ENCODE measurements around the gene DAPK1. TPM values are rescaled to one million over a fixed set of nuclear protein-coding genes. Genes with fewer than 3 reads are reported as not detected.

DAPK1 gene
- total RNA-seq, 1 donor from 2014 or later, result 168 TPM

DNA sequence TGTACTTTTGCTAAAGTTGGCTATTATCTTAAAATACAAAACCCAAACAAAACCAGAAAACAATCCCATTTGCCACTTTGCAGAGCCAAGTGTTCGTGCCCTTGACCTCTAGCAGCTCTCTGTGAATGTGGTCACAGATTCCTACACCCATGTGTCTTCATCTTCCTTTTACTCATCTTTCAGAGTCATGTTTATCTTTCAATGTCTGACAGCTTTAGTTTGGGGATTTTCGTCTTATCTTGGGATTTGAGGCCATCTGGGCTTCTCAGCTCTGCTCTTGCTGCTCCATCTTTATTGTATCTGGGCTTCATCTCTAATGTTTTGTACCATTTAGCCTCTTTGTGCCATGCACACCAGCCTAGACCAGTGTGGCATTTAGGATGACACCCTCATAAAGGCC is 81.0 kb downstream of the DAPK1 start:
- intact Hi-C loops (cut with DNase I), result no loop called here
- peaks cover 50% of the 10 kb centered on the region for H3K4me1 ChIP-seq
- no peak overlapping the region for H3K4me3 ChIP-seq
- peaks cover 3% of the 10 kb centered on the region for H3K36me3 ChIP-seq
- TF ChIP-seq, protein P1, sequence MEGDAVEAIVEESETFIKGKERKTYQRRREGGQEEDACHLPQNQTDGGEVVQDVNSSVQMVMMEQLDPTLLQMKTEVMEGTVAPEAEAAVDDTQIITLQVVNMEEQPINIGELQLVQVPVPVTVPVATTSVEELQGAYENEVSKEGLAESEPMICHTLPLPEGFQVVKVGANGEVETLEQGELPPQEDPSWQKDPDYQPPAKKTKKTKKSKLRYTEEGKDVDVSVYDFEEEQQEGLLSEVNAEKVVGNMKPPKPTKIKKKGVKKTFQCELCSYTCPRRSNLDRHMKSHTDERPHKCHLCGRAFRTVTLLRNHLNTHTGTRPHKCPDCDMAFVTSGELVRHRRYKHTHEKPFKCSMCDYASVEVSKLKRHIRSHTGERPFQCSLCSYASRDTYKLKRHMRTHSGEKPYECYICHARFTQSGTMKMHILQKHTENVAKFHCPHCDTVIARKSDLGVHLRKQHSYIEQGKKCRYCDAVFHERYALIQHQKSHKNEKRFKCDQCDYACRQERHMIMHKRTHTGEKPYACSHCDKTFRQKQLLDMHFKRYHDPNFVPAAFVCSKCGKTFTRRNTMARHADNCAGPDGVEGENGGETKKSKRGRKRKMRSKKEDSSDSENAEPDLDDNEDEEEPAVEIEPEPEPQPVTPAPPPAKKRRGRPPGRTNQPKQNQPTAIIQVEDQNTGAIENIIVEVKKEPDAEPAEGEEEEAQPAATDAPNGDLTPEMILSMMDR (IDR thresholded peaks at IDR 0.05), result no peak
- ATAC-seq (no peak), DNase-seq (no peak)
- no peaks in the 10 kb centered on the region for H3K27me3 ChIP-seq
- H3K9me3 ChIP-seq, result no peaks in the 10 kb centered on the region
- no peak overlapping the region for H3K27ac ChIP-seq

DNA sequence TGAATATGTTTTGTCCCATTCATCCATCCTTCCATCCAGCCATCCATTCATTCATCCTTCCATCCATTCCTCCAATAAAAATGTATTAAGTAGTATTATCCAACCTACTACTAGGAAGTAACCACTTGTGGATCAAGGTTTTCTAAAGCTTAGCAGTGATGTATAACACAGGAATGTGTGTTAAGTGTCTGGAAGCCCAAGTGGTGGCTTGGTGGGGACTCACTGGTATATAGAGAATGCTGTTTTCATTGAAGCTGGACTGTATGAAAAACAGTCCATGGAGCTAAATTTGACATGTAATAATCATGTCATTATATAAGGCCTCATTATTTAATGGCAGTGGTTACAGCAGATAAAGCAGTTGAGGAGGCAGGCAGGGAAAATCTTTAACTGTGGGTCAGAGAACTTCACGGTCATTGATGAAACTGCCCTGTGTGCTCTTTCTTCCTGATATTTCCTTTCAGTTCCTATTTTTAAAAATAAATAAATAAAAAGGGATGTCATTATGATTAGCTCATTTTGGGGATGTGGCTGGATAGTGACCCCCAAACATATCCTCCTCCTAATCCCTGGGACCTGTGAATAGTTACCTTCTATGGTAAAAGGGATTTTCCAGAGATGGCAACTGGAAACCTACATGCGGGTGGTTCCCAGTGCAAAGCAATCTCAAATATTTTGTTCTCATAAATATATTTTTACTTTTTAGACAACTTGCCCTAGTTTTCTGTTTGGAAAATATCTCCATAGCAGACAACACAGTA is 82.3 kb downstream of the DAPK1 start:
- Histone ChIP-seq H3K4me1 (peaks cover 50% of the 10 kb centered on the region), H3K4me3 (no peak overlapping the region), H3K27ac (peak overlapping the region; percentile 70), H3K36me3 (no peaks in the 10 kb centered on the region), H3K27me3 (no peaks in the 10 kb centered on the region), H3K9me3 (no peaks in the 10 kb centered on the region)
- DNase-seq (no peak), ATAC-seq (peak; percentile 53)
- intact Hi-C loops (cut with DNase I), result no loop called here
- TF ChIP-seq, protein P1 (IDR thresholded peaks at IDR 0.05), result no peak

DNA sequence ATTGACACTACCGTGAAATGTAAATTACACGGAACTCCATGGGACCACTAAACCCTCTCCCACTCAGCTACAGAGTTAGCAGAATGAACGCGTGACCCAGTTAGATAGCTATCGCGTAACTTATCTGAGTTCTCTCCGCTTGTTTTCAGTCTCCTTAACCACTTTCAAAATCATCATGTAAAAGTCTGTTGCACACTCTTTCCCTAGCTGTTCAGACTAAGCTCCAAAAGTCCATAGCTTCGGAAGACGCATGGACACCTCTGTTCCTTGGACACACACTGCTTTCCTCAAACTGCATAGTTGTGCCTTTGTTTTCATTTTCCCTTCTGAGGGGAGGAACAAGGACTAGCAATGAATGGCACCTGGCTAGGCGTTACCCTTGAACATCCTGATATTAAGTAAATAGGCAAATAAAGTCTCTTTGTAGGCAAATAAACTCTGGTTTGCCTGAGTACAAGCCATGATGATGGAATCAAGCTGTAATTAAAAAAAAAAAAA is 83.3 kb downstream of the DAPK1 start:
- no peaks in the 10 kb centered on the region for H3K36me3 ChIP-seq
- peak overlapping the region; percentile 70 for H3K27ac ChIP-seq
- ATAC-seq (no peak), DNase-seq (no peak)
- TF ChIP-seq, protein P1 (IDR thresholded peaks at IDR 0.05), result no peak
- H3K9me3 ChIP-seq, result no peaks in the 10 kb centered on the region
- H3K4me3 ChIP-seq, result no peak overlapping the region
- H3K4me1 ChIP-seq, result peaks cover 50% of the 10 kb centered on the region
- H3K27me3 ChIP-seq, result no peaks in the 10 kb centered on the region
- intact Hi-C loops (cut with DNase I), result no loop called here

DNA sequence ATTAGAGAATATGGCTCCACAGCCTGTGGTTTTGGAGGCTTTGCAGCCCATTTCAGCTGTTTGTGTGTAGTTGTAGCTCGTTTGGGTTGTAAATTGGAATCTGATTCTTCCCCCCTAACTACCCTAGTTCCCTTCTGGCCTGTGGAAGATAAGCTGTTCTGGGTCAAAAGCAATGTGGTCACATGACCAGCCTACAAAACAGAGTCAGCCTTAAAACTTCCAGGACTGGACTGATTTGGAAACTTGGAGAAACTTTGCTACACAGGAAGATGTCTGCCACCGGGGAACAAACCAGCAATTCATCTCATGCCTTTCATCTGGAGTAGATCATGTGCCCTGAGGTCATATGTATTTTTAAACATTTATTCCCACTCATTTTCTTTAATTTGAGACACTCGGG is 83.8 kb downstream of the DAPK1 start:
- Histone ChIP-seq H3K27ac (peak overlapping the region; percentile 70), H3K4me3 (no peak overlapping the region), H3K27me3 (no peaks in the 10 kb centered on the region), H3K9me3 (no peaks in the 10 kb centered on the region), H3K4me1 (peaks cover 45% of the 10 kb centered on the region), H3K36me3 (no peaks in the 10 kb centered on the region)
- TF ChIP-seq, protein P1 (IDR thresholded peaks at IDR 0.05), result no peak
- intact Hi-C loops (cut with DNase I), result no loop called here
- DNase-seq (no peak), ATAC-seq (peak; percentile 70)

DNA sequence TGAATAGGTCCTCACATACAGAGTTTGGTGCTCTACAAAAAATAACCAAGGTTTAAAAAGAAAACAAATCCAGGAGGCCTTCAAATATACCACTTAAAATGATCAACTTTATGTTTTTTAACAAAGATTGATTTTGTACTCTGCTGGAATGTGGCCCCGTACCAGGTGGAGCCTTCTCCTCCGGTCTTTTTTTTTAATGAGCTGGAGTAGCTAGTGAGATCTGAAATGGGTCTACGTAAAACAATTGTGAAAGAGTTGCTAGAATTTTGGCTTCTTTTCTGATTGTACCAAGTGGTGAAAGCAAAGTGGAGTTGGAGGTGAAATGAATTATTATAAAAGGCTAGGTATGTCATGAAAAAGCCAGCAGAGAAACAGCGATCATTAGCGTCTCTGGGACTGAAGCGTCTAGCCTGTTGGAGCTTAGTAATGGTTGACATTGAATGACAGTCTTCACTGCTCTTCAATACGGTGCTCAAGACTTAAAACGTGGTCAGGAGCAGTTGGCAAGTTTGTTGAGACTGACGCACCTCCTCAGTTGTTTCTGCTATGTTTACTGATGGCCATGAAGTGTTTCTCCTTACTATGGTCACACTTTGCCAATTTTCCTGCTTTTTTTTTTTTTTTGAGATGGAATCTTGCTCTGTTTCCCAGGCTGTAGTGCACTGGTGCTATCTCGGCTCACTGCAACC is 84.4 kb downstream of the DAPK1 start:
- H3K9me3 ChIP-seq, result no peaks in the 10 kb centered on the region
- intact Hi-C loops (cut with DNase I), result no loop called here
- TF ChIP-seq, protein P1 (IDR thresholded peaks at IDR 0.05), result no peak
- no peak overlapping the region for H3K4me3 ChIP-seq
- H3K4me1 ChIP-seq, result peaks cover 40% of the 10 kb centered on the region
- H3K36me3 ChIP-seq, result no peaks in the 10 kb centered on the region
- H3K27me3 ChIP-seq, result no peaks in the 10 kb centered on the region
- ATAC-seq (peak; percentile 58), DNase-seq (no peak)
- H3K27ac ChIP-seq, result peak overlapping the region; percentile 70

Data from upper lobe of right lung (tissue), 1 donor.